A673 (cell line): ENCODE results near the gene ATP13A1. TPM values are rescaled to one million over a fixed set of nuclear protein-coding genes. Genes with fewer than 3 reads are reported as not detected.
A peak's percentile ranks its signal among the peaks of the same experiment; 100 is the strongest.
"Not testable (repeated sequence)": the region's sequence is repeated elsewhere in the genome, so short reads cannot be mapped to it uniquely, and the experiment has no call there.

Experiments
- BruUV-seq: library from RNA; stranded (reverse); fragments of 400-500 nt; replicated peaks from 2 replicates; lab custom pipeline; 2021; lab: Mats Ljungman, UMichigan
- CTCF ChIA-PET: fragments of 300-600 bp; sonication (Branson Sonifier 250); formaldehyde crosslinking; loops from one replicate; lab custom pipeline; 2022; ENCODE audit warnings: antibody characterized with exemption; lab: Charles Lee
- POLR2A ChIA-PET: fragments of 300-600 bp; sonication (Branson Sonifier 250); formaldehyde crosslinking; loops from one replicate; lab custom pipeline; 2022; ENCODE audit warnings: antibody characterized with exemption; ENCODE audit not compliant: low non-redundant PET; lab: Charles Lee
- DNase-seq: peaks from one replicate; pipeline ENCODE4 v3.0.0-alpha.2; 2015; ENCODE audit warnings: low spot score
- H3K27ac ChIP-seq: fragments of 200-600 bp; sonication (generic); 2 replicates; pipeline ENCODE4 v1.5.1; 2016; ENCODE audit warnings: mixed run types, low read depth, mild to moderate bottlenecking, mixed read lengths, antibody characterized with exemption, low read length; ENCODE audit not compliant: poor library complexity, severe bottlenecking
- H3K27me3 ChIP-seq: fragments of 200-600 bp; sonication (generic); replicated peaks from 2 replicates; pipeline ENCODE4 v1.6.1; 2017; ENCODE audit warnings: mixed run types, low read depth, mild to moderate bottlenecking, mixed read lengths, antibody characterized with exemption, low read length; ENCODE audit not compliant: insufficient read depth, poor library complexity
- H3K36me3 ChIP-seq: fragments of 200-600 bp; sonication (generic); 2 replicates; pipeline ENCODE4 v1.6.1; 2016; ENCODE audit warnings: mixed run types, mild to moderate bottlenecking, mixed read lengths, antibody characterized with exemption, low read length; ENCODE audit not compliant: insufficient read depth, poor library complexity, severe bottlenecking
- H3K4me1 ChIP-seq: fragments of 200-600 bp; sonication (generic); 2 replicates; pipeline ENCODE4 v1.6.1; 2017; ENCODE audit warnings: mixed run types, mild to moderate bottlenecking, mixed read lengths, antibody characterized with exemption, low read length; ENCODE audit not compliant: insufficient read depth, poor library complexity, severe bottlenecking
- H3K4me3 ChIP-seq: fragments of 200-600 bp; sonication (generic); 2 replicates; pipeline ENCODE4 v1.5.1; 2016; ENCODE audit warnings: low read depth, mixed run types, mild to moderate bottlenecking, mixed read lengths, low read length; ENCODE audit not compliant: poor library complexity, severe bottlenecking
- H3K9me3 ChIP-seq: fragments of 200-600 bp; sonication (generic); 2 replicates; pipeline ENCODE4 v1.6.1; 2016; ENCODE audit warnings: mixed run types, low read depth, mild to moderate bottlenecking, mixed read lengths, antibody characterized with exemption, low read length; ENCODE audit not compliant: poor library complexity, severe bottlenecking
- CTCF ChIP-seq: fragments of 300-800, 200-600 bp; sonication (generic); conservative IDR thresholded peaks from 2 replicates; pipeline ENCODE4 v1.5.1; 2017; ENCODE audit warnings: low read depth, mild to moderate bottlenecking, antibody characterized with exemption, low read length, moderate library complexity, mixed read lengths
- EZH2 ChIP-seq: fragments of 200-600 bp; sonication (generic); IDR thresholded peaks from 2 replicates; pipeline ENCODE4 v1.6.1; 2017; ENCODE audit warnings: borderline replicate concordance, low read depth, mild to moderate bottlenecking, mixed read lengths, antibody characterized with exemption, low read length; ENCODE audit not compliant: poor library complexity, severe bottlenecking
- intact Hi-C: fragments of 100-400 bp; cut with micrococcal nuclease; formaldehyde crosslinking; loops from one replicate; pipeline ENCODE4 v1.10.0; 2022; ENCODE audit not compliant: unreplicated experiment
- total RNA-seq: library from RNA; stranded (reverse); gene quantifications from 2 replicates; pipeline ENCODE4 v1.2.3, GENCODE V29; 2021

The ATP13A1 gene
- total RNA-seq, 1 experiment from 2014 or later = 94.4 TPM

- peaks cover 9% of the 10 kb centered on the region for H3K4me1 ChIP-seq
- peaks cover 17% of the 10 kb centered on the region for H3K36me3 ChIP-seq
- H3K4me3 ChIP-seq = no peak overlapping the region
- no peak for TF ChIP-seq CTCF
- TF ChIP-seq EZH2 = no peak
- no peak for DNase-seq
- H3K27me3 ChIP-seq = no peaks in the 10 kb centered on the region
- H3K27ac ChIP-seq = no peak overlapping the region
- ChIA-PET POLR2A (interaction anchor here (0.6 kb wide), 1 partner anchor 175 kb away, joined by 6 read pairs; no protein-coding TSS in a partner anchor), CTCF (interaction anchor here (0.7 kb wide), 1 partner anchor 56 kb away, joined by 5 read pairs; no protein-coding TSS in a partner anchor)
- peaks cover 5% of the 10 kb centered on the region for H3K9me3 ChIP-seq
- intact Hi-C loops = no loop called here
- no TSS peak for BruUV-seq
These were observed 9.3 kb upstream of the ATP13A1 start for GRCh38 chr19:19672816-19673215.

GRCh38 chr19:19670070-19670551 is 6.6 kb upstream of the ATP13A1 start:
- no peak overlapping the region for H3K27ac ChIP-seq
- POLR2A ChIA-PET = no interaction called here
- no peak for DNase-seq
- CTCF ChIA-PET = no interaction called here
- H3K27me3 ChIP-seq = no peaks in the 10 kb centered on the region
- H3K9me3 ChIP-seq = no peaks in the 10 kb centered on the region
- H3K4me3 ChIP-seq = peak overlapping the region; percentile 90
- TF ChIP-seq EZH2 (no peak), CTCF (no peak)
- peaks cover 9% of the 10 kb centered on the region for H3K4me1 ChIP-seq
- intact Hi-C loops = no loop called here
- BruUV-seq = no TSS peak
- peaks cover 6% of the 10 kb centered on the region for H3K36me3 ChIP-seq

- H3K27me3 ChIP-seq = no peaks in the 10 kb centered on the region
- BruUV-seq = no TSS peak
- DNase-seq = peak; percentile 96
- ChIA-PET CTCF (no interaction called here), POLR2A (interaction anchor here (0.5 kb wide), 1 partner anchor 243 kb away, joined by 5 read pairs; no protein-coding TSS in a partner anchor)
- H3K9me3 ChIP-seq = no peaks in the 10 kb centered on the region
- intact Hi-C loops = no loop called here
- H3K4me3 ChIP-seq = peak within 1 kb of the TSS; percentile 90
- peak within 1 kb of the TSS; percentile 85 for H3K27ac ChIP-seq
- peaks cover 6% of the 10 kb centered on the region for H3K36me3 ChIP-seq
- peaks cover 9% of the 10 kb centered on the region for H3K4me1 ChIP-seq
- TF ChIP-seq EZH2 = no peak
- TF ChIP-seq CTCF = no peak
These were observed 4.9 kb upstream of the ATP13A1 start, which contains the start of gene ZNF101 for GRCh38 chr19:19668230-19669012. Gene ZNF101 (plus strand): TSS chr19:19668839. CDS start chr19:19668964, 125 bp downstream.

- CTCF ChIA-PET, BruUV-seq, H3K4me3 ChIP-seq: not testable (repeated sequence)
These were observed 2.0 kb upstream of the ATP13A1 start for GRCh38 chr19:19665420-19665948.

More at GRCh38 chr19:19665420-19665948, 2.0 kb upstream of the ATP13A1 start:
- POLR2A ChIA-PET, intact Hi-C loops, H3K36me3 ChIP-seq, H3K9me3 ChIP-seq, H3K27ac ChIP-seq, DNase-seq, H3K27me3 ChIP-seq: not testable (repeated sequence)
- peaks cover 21% of the 10 kb centered on the region for H3K4me1 ChIP-seq
